Adrenal gland (tissue), 12 donors: ENCODE measurements around the gene SH3PXD2B. TPM values are rescaled to one million over a fixed set of nuclear protein-coding genes. Genes with fewer than 3 reads are reported as not detected.

ENCODE experiments used
- DNase-seq, 7 donors: peaks; one replicate each; pipeline ENCODE4 v3.0.0-alpha.2; 2019 to 2020
- H3K27ac ChIP-seq, 5 donors: fragments of 200-600 bp; sonication (generic) in 4 of 5; 1 replicate in 3 of 5; 2 replicates in 2 of 5; pipeline versions ENCODE4 v1.5.1 to v1.8.0; 2016 to 2020; ENCODE audit warnings: mild to moderate bottlenecking in 1 of 5
- H3K27me3 ChIP-seq: fragments of 200-600 bp; 2 replicates; pipeline ENCODE4 v1.8.0; 2021
- H3K36me3 ChIP-seq, 2 donors: fragments of 200-600 bp; replicated peaks in 1 of 2; 1 replicate in 1 of 2; 2 replicates in 1 of 2; pipeline versions ENCODE4 v1.5.1 to v1.8.0; 2018 to 2022
- H3K4me1 ChIP-seq, 2 donors: fragments of 200-600 bp; replicated peaks in 1 of 2; 1 replicate in 1 of 2; 2 replicates in 1 of 2; pipeline versions ENCODE4 v1.5.1 to v1.8.0; 2018 to 2021
- H3K4me3 ChIP-seq, 4 donors: fragments of 200-600 bp; sonication (generic) in 3 of 4; one replicate each; pipeline ENCODE4 v1.5.1; 2016 to 2018
- H3K9me3 ChIP-seq, 3 donors: fragments of 200-600 bp; sonication (generic) in 1 of 3; replicated peaks in 1 of 3; 1 replicate in 2 of 3; 2 replicates in 1 of 3; pipeline versions ENCODE4 v1.5.1 to v1.8.0; 2016 to 2021
- POLR2A ChIP-seq, 2 donors: fragments of 450-650 bp; IDR thresholded peaks; one replicate each; pipeline ENCODE4 v1.6.1; 2017; ENCODE audit warnings: antibody characterized with exemption in 2 of 2, mild to moderate bottlenecking in 2 of 2, moderate library complexity in 1 of 2
- WGBS, 4 donors: extraction: QIAGEN DNeasy Blood & Tissue Kit in 2 of 4; methylation state at CpG; one replicate each; pipeline versions ENCODE4 v1.1.5 to v1.1.7; 2013 to 2017; 5-methylcytosine and 5-hydroxymethylcytosine counted together
- intact Hi-C, 2 donors: fragments of 100-400 bp; cut with DNase I; formaldehyde crosslinking; loops; one replicate each; pipeline versions ENCODE4 v1.14.1 to v1.15.0; 2022 to 2023
- polyA plus RNA-seq, 3 donors: library from polyadenylated mRNA; stranded (reverse); fragments of 200-250 nt in 2 of 3; fragments of 350-450 nt in 1 of 3; fragmentation: Illumina TruSeq in 1 of 3; extraction: RNeasy Lipid Tissue Mini Kit (QIAGEN cat#74804) in 1 of 3; gene quantifications; one replicate each; pipeline ENCODE4 v1.2.3, GENCODE V29; 2013 to 2014
- total RNA-seq, 9 donors: library from RNA; depleted of rRNA in 4 of 9; stranded (reverse); fragments of >200 nt in 4 of 9; fragments of 120-200 nt in 1 of 9; fragmentation: NEBNext Ultra II Directional in 1 of 9; extraction: Animal tissue kit (Norgen Biotek cat#: 25700) in 1 of 9; gene quantifications; one replicate each; pipeline versions ENCODE4 v1.1.0 to v1.2.4, GENCODE V29; 2013 to 2023
- TF ChIP-seq, protein P1 (sequence below), 6 experiments: fragments of 450-650 bp in 4 of 6; fragments of 200-600 bp in 2 of 6; sonication (generic) in 1 of 6; IDR thresholded peaks; 1 replicate in 5 of 6; 2 replicates in 1 of 6; pipeline versions ENCODE4 v1.5.1 to v1.8.0; 2016 to 2021; ENCODE audit warnings: antibody characterized with exemption in 6 of 6, mild to moderate bottlenecking in 2 of 6, moderate library complexity in 1 of 6
- donor health status: healthy with polysubstance abuse.
- donor health status: Bipolar disorder and iron deficiency.
- donor health status: DM: yes; HTN: yes; CAD: no.
- donor health status: DM: no; HTN: no; CAD: no.
- donor health status: DM: no; HTN: no; CAD: no.
- donor health status: DM: yes; HTN: yes; CAD: no.

Gene SH3PXD2B
- total and polyA plus RNA-seq, 12 donors = 15.2 to 111 (median 51.5) TPM

DNA sequence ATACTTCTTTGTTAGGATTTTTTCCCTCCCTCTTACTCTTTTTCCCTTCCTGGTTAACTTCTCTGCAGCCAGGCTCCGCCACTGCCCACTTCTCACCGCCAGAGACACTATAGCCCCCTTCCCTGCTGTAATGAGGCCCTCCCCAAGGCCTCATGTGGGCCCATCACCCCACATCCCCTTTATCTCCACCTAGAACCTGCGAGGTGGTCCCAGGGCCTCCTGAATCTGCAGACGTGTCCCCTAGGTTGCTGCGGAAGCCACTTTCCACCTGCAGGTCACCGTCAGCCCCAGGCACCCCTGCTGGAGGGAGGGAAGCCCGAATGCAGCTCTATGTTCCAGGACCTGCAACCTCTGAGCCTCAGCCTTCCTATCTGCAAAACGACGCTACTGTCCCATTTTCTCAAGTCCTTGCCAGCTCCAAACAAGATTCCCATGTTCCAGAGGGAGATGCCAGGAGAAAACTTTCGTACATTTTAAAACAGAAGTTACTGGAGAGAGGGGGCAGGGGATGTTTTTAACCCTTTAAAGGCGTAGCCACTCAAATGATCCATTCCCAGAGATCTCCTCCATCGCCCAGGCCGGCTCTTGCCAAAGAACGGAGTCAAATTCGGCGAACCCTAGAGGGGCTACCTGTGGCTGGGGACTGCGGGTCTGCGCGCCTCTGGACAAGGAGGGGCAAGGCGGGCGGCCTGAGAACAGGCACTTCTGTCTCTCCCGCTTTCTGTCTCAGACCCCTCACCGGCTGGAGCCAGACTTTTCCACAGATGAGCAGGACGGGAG lies 929 bp downstream of the SH3PXD2B start:
- WGBS, 4 donors = 5 to 7% (median 5%) methylated on average over 16 to 24 of the region's 24 CpGs
- H3K27me3 ChIP-seq = no peaks in the 10 kb centered on the region
- intact Hi-C loops = no loop called here

DNA sequence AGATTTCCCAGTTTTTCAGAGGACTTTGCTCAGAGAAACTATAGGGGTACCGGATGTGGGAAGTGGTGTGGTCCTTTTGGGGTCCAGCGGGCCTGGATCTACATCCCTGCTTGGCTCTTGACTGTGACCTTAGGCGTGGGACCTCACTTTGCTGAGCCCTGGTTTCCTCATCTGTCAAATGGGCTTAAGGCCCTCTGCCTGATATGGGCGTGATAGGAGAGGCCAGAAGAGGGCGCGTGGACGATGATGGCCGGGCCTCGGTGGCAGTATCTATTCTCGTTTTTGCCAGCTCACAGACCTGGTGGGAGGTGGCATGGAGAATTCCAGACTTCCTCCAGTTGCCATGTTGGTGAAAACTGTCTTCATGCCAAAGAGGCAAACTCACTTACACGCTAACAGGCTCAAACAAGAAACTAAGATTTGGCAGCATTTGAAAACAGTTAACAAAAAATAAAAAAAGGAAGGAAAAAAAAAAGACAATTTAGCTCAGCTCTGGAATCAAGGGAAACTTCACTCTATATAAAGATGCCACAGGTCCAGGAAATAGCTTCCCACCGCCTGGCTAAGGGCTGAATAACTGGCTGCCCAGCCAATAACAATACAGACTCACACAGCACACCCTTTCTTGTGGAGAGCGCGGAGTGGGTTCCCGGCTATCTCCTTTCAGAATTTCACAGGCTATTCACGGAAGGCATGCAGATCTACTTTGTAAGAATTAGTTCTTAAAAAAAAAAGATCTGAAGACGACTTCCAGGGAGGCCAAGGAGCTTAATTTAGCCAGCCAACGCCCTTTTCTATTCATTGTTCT lies 1.7 kb downstream of the SH3PXD2B start:
- DNase-seq = peak in 6 of 7 donors; percentile 71 to 81 (median 74)
- H3K36me3 ChIP-seq = no peaks in the 10 kb centered on the region
- H3K27me3 ChIP-seq = no peaks in the 10 kb centered on the region
- H3K27ac ChIP-seq = peak overlapping the region; percentile 76 to 97 (median 97)
- TF ChIP-seq, protein P1, sequence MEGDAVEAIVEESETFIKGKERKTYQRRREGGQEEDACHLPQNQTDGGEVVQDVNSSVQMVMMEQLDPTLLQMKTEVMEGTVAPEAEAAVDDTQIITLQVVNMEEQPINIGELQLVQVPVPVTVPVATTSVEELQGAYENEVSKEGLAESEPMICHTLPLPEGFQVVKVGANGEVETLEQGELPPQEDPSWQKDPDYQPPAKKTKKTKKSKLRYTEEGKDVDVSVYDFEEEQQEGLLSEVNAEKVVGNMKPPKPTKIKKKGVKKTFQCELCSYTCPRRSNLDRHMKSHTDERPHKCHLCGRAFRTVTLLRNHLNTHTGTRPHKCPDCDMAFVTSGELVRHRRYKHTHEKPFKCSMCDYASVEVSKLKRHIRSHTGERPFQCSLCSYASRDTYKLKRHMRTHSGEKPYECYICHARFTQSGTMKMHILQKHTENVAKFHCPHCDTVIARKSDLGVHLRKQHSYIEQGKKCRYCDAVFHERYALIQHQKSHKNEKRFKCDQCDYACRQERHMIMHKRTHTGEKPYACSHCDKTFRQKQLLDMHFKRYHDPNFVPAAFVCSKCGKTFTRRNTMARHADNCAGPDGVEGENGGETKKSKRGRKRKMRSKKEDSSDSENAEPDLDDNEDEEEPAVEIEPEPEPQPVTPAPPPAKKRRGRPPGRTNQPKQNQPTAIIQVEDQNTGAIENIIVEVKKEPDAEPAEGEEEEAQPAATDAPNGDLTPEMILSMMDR (IDR thresholded peaks at IDR 0.05) = peak in 2 of 6 experiments; percentile 12 to 25
- TF ChIP-seq POLR2A (IDR thresholded peaks at IDR 0.05) = peak in 1 of 2 donors; percentile 58
- H3K4me3 ChIP-seq = peak overlapping the region in 3 of 4 donors; percentile 89 to 96 (median 90)
- intact Hi-C loops = no loop called here
- WGBS, 4 donors = 32 to 38% (median 34%) methylated on average over 11 to 18 of the region's 18 CpGs
- peaks cover 33 to 62% of the 10 kb centered on the region in 2 donors for H3K4me1 ChIP-seq
- no peaks in the 10 kb centered on the region for H3K9me3 ChIP-seq

More for the DNA sequence above, 929 bp downstream of the SH3PXD2B start:
- Histone ChIP-seq H3K27ac (peak overlapping the region; percentile 76 to 97 (median 97)), H3K9me3 (no peaks in the 10 kb centered on the region), H3K36me3 (no peaks in the 10 kb centered on the region), H3K4me3 (peak overlapping the region; percentile 26 to 96 (median 90)), H3K4me1 (peaks cover 31 to 56% of the 10 kb centered on the region in 2 donors)
- TF ChIP-seq, protein P1 (IDR thresholded peaks at IDR 0.05) = peak; percentile 24 to 62 (median 52)
- TF ChIP-seq POLR2A (IDR thresholded peaks at IDR 0.05) = peak in 1 of 2 donors; percentile 4
- peak in 6 of 7 donors; percentile 60 to 83 (median 68) for DNase-seq

DNA sequence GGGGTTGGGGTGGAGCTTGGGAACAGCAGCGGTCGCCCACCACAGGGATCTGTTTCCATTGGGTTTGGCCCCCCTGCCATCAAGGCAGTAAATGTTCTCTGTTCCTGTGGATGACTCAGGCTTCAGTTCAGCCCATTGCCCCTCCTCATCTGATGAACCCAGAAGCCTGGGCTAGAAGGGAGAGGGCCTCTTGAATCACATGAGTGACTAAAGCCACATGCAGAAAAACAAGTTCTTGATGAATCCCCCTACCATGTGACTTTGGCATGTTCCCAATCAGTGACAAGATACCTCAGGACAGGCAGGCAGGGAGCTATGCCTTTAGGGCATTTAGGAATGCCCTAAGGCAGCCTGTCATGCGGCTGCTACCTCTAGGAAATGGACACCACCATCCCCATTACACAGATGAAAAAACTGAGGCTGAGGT lies 2.5 kb downstream of the SH3PXD2B start:
- peaks cover 35 to 70% of the 10 kb centered on the region in 2 donors for H3K4me1 ChIP-seq

More for the DNA sequence above, 2.5 kb downstream of the SH3PXD2B start:
- DNase-seq = peak; percentile 76 to 91 (median 90)
- intact Hi-C loops = no loop called here
- TF ChIP-seq POLR2A (IDR thresholded peaks at IDR 0.05) = peak; percentile 28 to 75
- TF ChIP-seq, protein P1 (IDR thresholded peaks at IDR 0.05) = no peak
- Histone ChIP-seq H3K27me3 (no peaks in the 10 kb centered on the region), H3K4me3 (peak overlapping the region in 1 of 4 donors; percentile 12), H3K27ac (peak overlapping the region; percentile 76 to 97 (median 97)), H3K36me3 (no peaks in the 10 kb centered on the region), H3K9me3 (no peaks in the 10 kb centered on the region)
- WGBS, 4 donors = 56 to 79% (median 69%) methylated on average over 1 to 3 of the region's 3 CpGs
